ENCODE results near the gene ECM2.

DNA sequence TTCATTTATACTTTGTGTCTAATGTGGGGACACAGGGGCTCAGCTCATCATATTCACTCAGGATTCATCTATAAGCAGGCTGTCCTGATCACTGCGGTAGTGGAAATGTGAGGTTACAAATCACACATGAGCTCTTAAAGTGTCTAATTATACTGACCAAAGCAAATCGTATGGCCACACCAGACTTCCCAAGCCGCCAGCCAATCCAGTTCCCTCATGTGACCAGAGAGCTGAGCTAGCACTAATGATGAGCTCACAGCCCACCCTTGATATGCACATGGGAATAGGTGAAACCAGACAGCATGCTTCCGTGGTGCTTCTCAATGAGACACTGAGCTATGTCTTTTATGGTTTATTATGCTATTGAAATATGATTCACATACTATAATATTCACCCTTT is 17.6 kb downstream of the ECM2 start:
- TF ChIP-seq POLR2A (IDR thresholded peaks at IDR 0.05) (no peak), POLR2AphosphoS5 (IDR thresholded peaks at IDR 0.05) (no peak)
- TF ChIP-seq, protein P1, sequence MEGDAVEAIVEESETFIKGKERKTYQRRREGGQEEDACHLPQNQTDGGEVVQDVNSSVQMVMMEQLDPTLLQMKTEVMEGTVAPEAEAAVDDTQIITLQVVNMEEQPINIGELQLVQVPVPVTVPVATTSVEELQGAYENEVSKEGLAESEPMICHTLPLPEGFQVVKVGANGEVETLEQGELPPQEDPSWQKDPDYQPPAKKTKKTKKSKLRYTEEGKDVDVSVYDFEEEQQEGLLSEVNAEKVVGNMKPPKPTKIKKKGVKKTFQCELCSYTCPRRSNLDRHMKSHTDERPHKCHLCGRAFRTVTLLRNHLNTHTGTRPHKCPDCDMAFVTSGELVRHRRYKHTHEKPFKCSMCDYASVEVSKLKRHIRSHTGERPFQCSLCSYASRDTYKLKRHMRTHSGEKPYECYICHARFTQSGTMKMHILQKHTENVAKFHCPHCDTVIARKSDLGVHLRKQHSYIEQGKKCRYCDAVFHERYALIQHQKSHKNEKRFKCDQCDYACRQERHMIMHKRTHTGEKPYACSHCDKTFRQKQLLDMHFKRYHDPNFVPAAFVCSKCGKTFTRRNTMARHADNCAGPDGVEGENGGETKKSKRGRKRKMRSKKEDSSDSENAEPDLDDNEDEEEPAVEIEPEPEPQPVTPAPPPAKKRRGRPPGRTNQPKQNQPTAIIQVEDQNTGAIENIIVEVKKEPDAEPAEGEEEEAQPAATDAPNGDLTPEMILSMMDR (IDR thresholded peaks at IDR 0.05): no peak
